ENCODE measurements around the gene SKI. TPM values are rescaled to one million over a fixed set of nuclear protein-coding genes. Genes with fewer than 3 reads are reported as not detected.

Gene SKI
- total RNA-seq, 1 donor, result 48.9 TPM

DNA sequence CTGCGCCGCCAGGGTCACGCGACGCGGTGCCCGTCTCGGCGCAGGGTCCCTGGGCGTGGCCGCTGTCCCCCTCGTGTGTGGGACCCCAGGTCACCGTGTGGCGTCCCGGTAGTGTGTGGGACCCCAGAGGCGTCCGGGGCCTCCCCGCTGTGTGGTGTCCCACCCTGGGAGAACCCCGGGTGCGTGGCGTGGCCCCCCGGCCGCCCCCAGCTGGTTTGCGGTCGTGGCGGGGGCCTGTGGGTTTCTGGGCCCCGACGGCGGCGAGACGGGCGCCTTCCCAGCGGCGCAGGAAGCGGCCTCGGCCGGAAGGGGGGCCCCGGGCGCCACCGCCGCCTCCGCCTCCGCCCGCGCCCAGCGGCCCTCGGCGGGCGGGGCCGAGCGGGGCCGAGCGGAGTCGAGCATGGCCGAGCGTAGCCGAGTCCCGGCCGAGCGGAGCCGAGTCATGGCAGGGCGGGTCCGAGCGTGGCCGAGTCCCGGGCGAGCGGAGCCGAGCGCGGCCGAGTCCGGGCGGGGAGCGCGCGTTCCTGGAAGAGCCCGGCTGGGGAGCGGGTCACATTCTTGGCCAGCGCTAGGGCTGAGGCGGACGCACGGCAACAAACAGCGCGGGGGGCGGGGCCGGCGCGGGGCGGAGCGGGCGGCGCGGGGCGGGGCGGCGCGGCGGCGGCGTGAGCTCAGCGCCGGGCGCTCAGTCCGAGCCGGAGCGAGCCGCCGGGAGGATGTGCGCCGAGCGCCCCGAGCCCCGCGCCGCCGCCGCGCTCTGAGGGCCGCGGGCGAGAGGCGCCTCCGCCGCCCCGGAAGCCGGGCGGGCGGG lies 568 bp upstream of the SKI start:
- Histone ChIP-seq H3K4me2 (ENCODE audit: insufficient read depth, low read length) (peak overlapping the region; percentile 81), H2AFZ (ENCODE audit: low read length) (peak overlapping the region; percentile 72), H3K36me3 (ENCODE audit: insufficient read depth, low read length) (peaks cover 7% of the 10 kb centered on the region), H4K20me1 (ENCODE audit: insufficient read depth, low read length) (peaks cover 38% of the 10 kb centered on the region), H3K27ac (ENCODE audit: low read depth, low read length) (peak overlapping the region; percentile 82), H3K9me3 (ENCODE audit: low read depth, low read length) (no peaks in the 10 kb centered on the region), H3K79me2 (ENCODE audit: insufficient read depth, low read length) (peaks cover 42% of the 10 kb centered on the region), H3K4me3 (ENCODE audit: insufficient read depth, low read length) (peak overlapping the region; percentile 81), H3K27me3 (ENCODE audit: insufficient read depth, low read length) (no peaks in the 10 kb centered on the region), H3K4me1 (ENCODE audit: insufficient read depth, low read length) (peaks cover 13% of the 10 kb centered on the region)
- TF ChIP-seq, protein P1, sequence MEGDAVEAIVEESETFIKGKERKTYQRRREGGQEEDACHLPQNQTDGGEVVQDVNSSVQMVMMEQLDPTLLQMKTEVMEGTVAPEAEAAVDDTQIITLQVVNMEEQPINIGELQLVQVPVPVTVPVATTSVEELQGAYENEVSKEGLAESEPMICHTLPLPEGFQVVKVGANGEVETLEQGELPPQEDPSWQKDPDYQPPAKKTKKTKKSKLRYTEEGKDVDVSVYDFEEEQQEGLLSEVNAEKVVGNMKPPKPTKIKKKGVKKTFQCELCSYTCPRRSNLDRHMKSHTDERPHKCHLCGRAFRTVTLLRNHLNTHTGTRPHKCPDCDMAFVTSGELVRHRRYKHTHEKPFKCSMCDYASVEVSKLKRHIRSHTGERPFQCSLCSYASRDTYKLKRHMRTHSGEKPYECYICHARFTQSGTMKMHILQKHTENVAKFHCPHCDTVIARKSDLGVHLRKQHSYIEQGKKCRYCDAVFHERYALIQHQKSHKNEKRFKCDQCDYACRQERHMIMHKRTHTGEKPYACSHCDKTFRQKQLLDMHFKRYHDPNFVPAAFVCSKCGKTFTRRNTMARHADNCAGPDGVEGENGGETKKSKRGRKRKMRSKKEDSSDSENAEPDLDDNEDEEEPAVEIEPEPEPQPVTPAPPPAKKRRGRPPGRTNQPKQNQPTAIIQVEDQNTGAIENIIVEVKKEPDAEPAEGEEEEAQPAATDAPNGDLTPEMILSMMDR (IDR thresholded peaks at IDR 0.05; ENCODE audit: extremely low read depth, low read depth, low read length), result no peak
- peak; percentile 100 for DNase-seq (ENCODE audit: insufficient read length, low spot score, missing footprints)

DNA sequence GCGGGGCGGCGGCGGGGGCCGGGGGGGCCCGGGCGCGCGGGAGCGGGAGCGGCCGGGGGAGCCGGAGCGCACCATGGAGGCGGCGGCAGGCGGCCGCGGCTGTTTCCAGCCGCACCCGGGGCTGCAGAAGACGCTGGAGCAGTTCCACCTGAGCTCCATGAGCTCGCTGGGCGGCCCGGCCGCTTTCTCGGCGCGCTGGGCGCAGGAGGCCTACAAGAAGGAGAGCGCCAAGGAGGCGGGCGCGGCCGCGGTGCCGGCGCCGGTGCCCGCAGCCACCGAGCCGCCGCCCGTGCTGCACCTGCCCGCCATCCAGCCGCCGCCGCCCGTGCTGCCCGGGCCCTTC lies 546 bp downstream of the SKI start:
- Histone ChIP-seq H3K27me3 (ENCODE audit: insufficient read depth, low read length) (no peaks in the 10 kb centered on the region), H3K79me2 (ENCODE audit: insufficient read depth, low read length) (peaks cover 53% of the 10 kb centered on the region), H3K4me3 (ENCODE audit: insufficient read depth, low read length) (peak overlapping the region; percentile 88), H3K4me2 (ENCODE audit: insufficient read depth, low read length) (peak overlapping the region; percentile 85), H3K4me1 (ENCODE audit: insufficient read depth, low read length) (peaks cover 24% of the 10 kb centered on the region), H2AFZ (ENCODE audit: low read length) (no peak overlapping the region), H3K9me3 (ENCODE audit: low read depth, low read length) (no peaks in the 10 kb centered on the region), H3K36me3 (ENCODE audit: insufficient read depth, low read length) (peaks cover 7% of the 10 kb centered on the region), H3K27ac (ENCODE audit: low read depth, low read length) (no peak overlapping the region), H4K20me1 (ENCODE audit: insufficient read depth, low read length) (peaks cover 49% of the 10 kb centered on the region)
- DNase-seq (ENCODE audit: insufficient read length, low spot score, missing footprints), result peak; percentile 85
- TF ChIP-seq, protein P1 (IDR thresholded peaks at IDR 0.05; ENCODE audit: extremely low read depth, low read depth, low read length), result no peak

DNA sequence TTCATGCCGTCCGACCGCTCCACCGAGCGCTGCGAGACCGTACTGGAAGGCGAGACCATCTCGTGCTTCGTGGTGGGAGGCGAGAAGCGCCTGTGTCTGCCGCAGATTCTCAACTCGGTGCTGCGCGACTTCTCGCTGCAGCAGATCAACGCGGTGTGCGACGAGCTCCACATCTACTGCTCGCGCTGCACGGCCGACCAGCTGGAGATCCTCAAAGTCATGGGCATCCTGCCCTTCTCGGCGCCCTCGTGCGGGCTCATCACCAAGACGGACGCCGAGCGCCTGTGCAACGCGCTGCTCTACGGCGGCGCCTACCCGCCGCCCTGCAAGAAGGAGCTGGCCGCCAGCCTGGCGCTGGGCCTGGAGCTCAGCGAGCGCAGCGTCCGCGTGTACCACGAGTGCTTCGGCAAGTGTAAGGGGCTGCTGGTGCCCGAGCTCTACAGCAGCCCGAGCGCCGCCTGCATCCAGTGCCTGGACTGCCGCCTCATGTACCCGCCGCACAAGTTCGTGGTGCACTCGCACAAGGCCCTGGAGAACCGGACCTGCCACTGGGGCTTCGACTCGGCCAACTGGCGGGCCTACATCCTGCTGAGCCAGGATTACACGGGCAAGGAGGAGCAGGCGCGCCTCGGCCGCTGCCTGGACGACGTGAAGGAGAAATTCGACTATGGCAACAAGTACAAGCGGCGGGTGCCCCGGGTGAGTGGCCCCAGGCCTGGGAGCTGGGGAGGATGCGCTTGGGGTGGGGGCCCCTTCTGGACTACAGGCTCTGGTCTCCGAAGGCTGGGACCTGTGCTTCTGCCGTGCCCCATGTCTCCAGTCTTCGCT lies 1.1 kb downstream of the SKI start:
- H3K27ac ChIP-seq (ENCODE audit: low read depth, low read length), result peak overlapping the region; percentile 69
- peak overlapping the region; percentile 88 for H3K4me3 ChIP-seq (ENCODE audit: insufficient read depth, low read length)
- no peak overlapping the region for H2AFZ ChIP-seq (ENCODE audit: low read length)
- H3K9me3 ChIP-seq (ENCODE audit: low read depth, low read length), result no peaks in the 10 kb centered on the region
- peaks cover 30% of the 10 kb centered on the region for H3K4me1 ChIP-seq (ENCODE audit: insufficient read depth, low read length)
- TF ChIP-seq, protein P1 (IDR thresholded peaks at IDR 0.05; ENCODE audit: extremely low read depth, low read depth, low read length), result no peak
- peaks cover 55% of the 10 kb centered on the region for H4K20me1 ChIP-seq (ENCODE audit: insufficient read depth, low read length)
- H3K27me3 ChIP-seq (ENCODE audit: insufficient read depth, low read length), result no peaks in the 10 kb centered on the region
- DNase-seq (ENCODE audit: insufficient read length, low spot score, missing footprints), result peak; percentile 92
- peaks cover 59% of the 10 kb centered on the region for H3K79me2 ChIP-seq (ENCODE audit: insufficient read depth, low read length)
- peaks cover 7% of the 10 kb centered on the region for H3K36me3 ChIP-seq (ENCODE audit: insufficient read depth, low read length)
- peak overlapping the region; percentile 85 for H3K4me2 ChIP-seq (ENCODE audit: insufficient read depth, low read length)
